KMS-11 (cell line): ENCODE measurements around the gene ZDHHC12.

Source experiments
- H2AFZ ChIP-seq: fragments of 200-600 bp; sonication (generic); 2 replicates; pipeline ENCODE4 v1.6.1; 2016; ENCODE audit warnings: antibody characterized with exemption, mixed run types, low read depth
- H3K27ac ChIP-seq: fragments of 200-600 bp; sonication (generic); 2 replicates; pipeline ENCODE4 v1.6.1; 2016; ENCODE audit warnings: mild to moderate bottlenecking, mixed run types
- H3K27me3 ChIP-seq: fragments of 200-600 bp; sonication (generic); 2 replicates; pipeline ENCODE4 v1.6.1; 2017; ENCODE audit warnings: mild to moderate bottlenecking, low read depth, mixed run types, moderate library complexity; ENCODE audit not compliant: insufficient read depth
- H3K36me3 ChIP-seq: fragments of 200-600 bp; sonication (generic); 2 replicates; pipeline ENCODE4 v1.6.1; 2017; ENCODE audit warnings: mild to moderate bottlenecking, mixed run types; ENCODE audit not compliant: insufficient read depth
- H3K4me1 ChIP-seq: fragments of 200-600 bp; sonication (generic); 2 replicates; pipeline ENCODE4 v1.6.1; 2016; ENCODE audit warnings: mild to moderate bottlenecking, low read depth, mixed run types; ENCODE audit not compliant: poor library complexity, severe bottlenecking
- H3K4me2 ChIP-seq: fragments of 200-600 bp; sonication (generic); 2 replicates; pipeline ENCODE4 v1.7.0; 2016; ENCODE audit warnings: mild to moderate bottlenecking, mixed run types
- H3K4me3 ChIP-seq: fragments of 200-600 bp; sonication (generic); IDR thresholded peaks from 2 replicates; pipeline ENCODE4 v1.6.1; 2017; ENCODE audit warnings: low read depth, low read length, mixed read lengths; ENCODE audit not compliant: insufficient read depth
- H3K79me2 ChIP-seq: fragments of 200-600 bp; sonication (generic); 2 replicates; pipeline ENCODE4 v1.6.1; 2016; ENCODE audit warnings: low read depth, mixed run types; ENCODE audit not compliant: insufficient read depth
- H3K9ac ChIP-seq: fragments of 200-600 bp; sonication (generic); 2 replicates; pipeline ENCODE4 v1.6.1; 2016; ENCODE audit warnings: mild to moderate bottlenecking, mixed run types
- H4K20me1 ChIP-seq: fragments of 200-600 bp; sonication (generic); 2 replicates; pipeline ENCODE4 v1.6.1; 2016; ENCODE audit warnings: mild to moderate bottlenecking, mixed run types; ENCODE audit not compliant: insufficient read depth
- TF ChIP-seq, protein P1 (sequence below): fragments of 200-600 bp; sonication (generic); conservative IDR thresholded peaks from 2 replicates; pipeline ENCODE4 v1.6.1; 2017; ENCODE audit warnings: low read depth, mild to moderate bottlenecking, antibody characterized with exemption, low read length, moderate library complexity, mixed read lengths

ZDHHC12 gene

GRCh38 chr9:128724744-128725211 lies 851 bp upstream of the ZDHHC12 start:
- Histone ChIP-seq H3K4me2 (peak overlapping the region; percentile 92), H4K20me1 (no peaks in the 10 kb centered on the region), H3K27me3 (no peaks in the 10 kb centered on the region), H3K79me2 (no peaks in the 10 kb centered on the region), H3K36me3 (no peaks in the 10 kb centered on the region), H3K27ac (no peak overlapping the region), H3K4me3 (no peak overlapping the region), H3K4me1 (peaks cover 13% of the 10 kb centered on the region), H3K9ac (peak overlapping the region; percentile 7; the same call in 1 of the 2 replicates), H2AFZ (peak overlapping the region; percentile 89)
- TF ChIP-seq, protein P1, sequence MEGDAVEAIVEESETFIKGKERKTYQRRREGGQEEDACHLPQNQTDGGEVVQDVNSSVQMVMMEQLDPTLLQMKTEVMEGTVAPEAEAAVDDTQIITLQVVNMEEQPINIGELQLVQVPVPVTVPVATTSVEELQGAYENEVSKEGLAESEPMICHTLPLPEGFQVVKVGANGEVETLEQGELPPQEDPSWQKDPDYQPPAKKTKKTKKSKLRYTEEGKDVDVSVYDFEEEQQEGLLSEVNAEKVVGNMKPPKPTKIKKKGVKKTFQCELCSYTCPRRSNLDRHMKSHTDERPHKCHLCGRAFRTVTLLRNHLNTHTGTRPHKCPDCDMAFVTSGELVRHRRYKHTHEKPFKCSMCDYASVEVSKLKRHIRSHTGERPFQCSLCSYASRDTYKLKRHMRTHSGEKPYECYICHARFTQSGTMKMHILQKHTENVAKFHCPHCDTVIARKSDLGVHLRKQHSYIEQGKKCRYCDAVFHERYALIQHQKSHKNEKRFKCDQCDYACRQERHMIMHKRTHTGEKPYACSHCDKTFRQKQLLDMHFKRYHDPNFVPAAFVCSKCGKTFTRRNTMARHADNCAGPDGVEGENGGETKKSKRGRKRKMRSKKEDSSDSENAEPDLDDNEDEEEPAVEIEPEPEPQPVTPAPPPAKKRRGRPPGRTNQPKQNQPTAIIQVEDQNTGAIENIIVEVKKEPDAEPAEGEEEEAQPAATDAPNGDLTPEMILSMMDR, result no peak

DNA sequence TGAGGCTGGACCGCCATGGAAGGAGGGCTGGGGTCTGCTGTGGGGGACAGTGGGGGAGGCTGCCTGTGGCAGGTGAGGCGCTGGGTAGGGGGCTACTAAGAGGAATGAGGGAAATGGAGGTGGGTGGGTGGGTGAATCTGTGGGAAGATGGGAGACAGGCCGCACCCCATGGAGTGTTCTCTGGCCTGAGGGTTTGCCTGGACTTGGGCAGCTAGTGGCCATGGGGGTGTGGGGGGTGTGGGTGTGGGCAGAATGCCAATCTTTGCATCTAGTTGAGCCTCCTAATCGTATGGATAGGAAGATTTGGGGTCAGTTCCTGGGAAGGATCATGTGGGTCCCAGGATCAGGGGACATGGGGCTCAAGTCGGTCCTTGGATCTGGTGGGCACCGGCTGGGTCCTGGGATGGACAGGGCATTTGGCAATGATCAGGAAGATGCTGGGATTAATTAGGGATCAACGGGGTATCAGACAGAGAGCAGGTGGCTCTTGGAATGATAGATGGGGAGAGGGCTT lies 518 bp downstream of the ZDHHC12 start:
- TF ChIP-seq, protein P1, result no peak
- no peak overlapping the region for H3K27ac ChIP-seq
- H3K4me1 ChIP-seq, result peaks cover 13% of the 10 kb centered on the region
- H4K20me1 ChIP-seq, result no peaks in the 10 kb centered on the region
- peak overlapping the region; percentile 99 for H3K4me2 ChIP-seq
- no peaks in the 10 kb centered on the region for H3K27me3 ChIP-seq
- no peaks in the 10 kb centered on the region for H3K79me2 ChIP-seq
- H3K9ac ChIP-seq, result peak overlapping the region; percentile 70; the same call in 1 of the 2 replicates
- no peaks in the 10 kb centered on the region for H3K36me3 ChIP-seq
- no peak overlapping the region for H3K4me3 ChIP-seq
- peak overlapping the region; percentile 81 for H2AFZ ChIP-seq

GRCh38 chr9:128722380-128723351 lies 1.3 kb downstream of the ZDHHC12 start:
- TF ChIP-seq, protein P1, result no peak
- H3K4me3 ChIP-seq, result no peak overlapping the region
- no peaks in the 10 kb centered on the region for H3K79me2 ChIP-seq
- peak overlapping the region; percentile 99 for H3K4me2 ChIP-seq
- peaks cover 13% of the 10 kb centered on the region for H3K4me1 ChIP-seq
- H3K27me3 ChIP-seq, result no peaks in the 10 kb centered on the region
- H3K9ac ChIP-seq, result no peak overlapping the region; the same call in 1 of the 2 replicates
- no peak overlapping the region for H3K27ac ChIP-seq
- H4K20me1 ChIP-seq, result no peaks in the 10 kb centered on the region
- H2AFZ ChIP-seq, result no peak overlapping the region
- H3K36me3 ChIP-seq, result no peaks in the 10 kb centered on the region

DNA sequence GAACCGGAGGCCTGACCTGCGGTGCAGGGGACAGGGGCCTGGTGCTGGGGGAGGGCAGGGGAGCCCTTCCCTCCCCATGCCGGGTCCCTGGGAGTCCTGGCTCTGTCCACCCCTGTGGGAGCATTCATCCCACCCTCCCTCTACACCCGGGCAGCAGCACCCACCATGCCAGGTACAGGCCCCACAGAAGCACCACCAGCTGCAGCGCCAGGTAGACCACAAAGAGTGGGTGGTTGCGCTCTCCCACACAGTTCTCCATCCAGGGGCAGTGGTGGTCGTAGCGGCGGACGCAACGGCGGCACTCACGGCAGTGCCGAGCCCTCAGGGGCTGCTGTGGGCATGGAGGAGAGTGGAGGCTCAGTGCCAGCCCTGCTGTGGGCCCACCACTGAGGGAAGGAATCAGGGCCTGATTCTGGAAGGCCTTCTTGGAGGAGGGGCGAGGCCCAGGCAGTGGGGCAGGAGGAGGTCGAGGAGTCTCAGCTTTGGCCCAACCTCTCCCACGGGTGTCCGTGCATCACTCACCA lies 2.4 kb downstream of the ZDHHC12 start:
- H3K4me2 ChIP-seq, result no peak overlapping the region
- TF ChIP-seq, protein P1, result no peak
- no peaks in the 10 kb centered on the region for H3K79me2 ChIP-seq
- H3K9ac ChIP-seq, result no peak overlapping the region
- H3K4me1 ChIP-seq, result peaks cover 13% of the 10 kb centered on the region
- H2AFZ ChIP-seq, result no peak overlapping the region
- H3K27me3 ChIP-seq, result no peaks in the 10 kb centered on the region
- no peak overlapping the region for H3K4me3 ChIP-seq
- H3K36me3 ChIP-seq, result no peaks in the 10 kb centered on the region
- H4K20me1 ChIP-seq, result no peaks in the 10 kb centered on the region
- H3K27ac ChIP-seq, result no peak overlapping the region
